Measurements from ENCODE around the gene SLC9B2.
"Not testable (repeated sequence)": the region's sequence is repeated elsewhere in the genome, so short reads cannot be mapped to it uniquely, and the experiment has no call there.

Gene SLC9B2

DNA sequence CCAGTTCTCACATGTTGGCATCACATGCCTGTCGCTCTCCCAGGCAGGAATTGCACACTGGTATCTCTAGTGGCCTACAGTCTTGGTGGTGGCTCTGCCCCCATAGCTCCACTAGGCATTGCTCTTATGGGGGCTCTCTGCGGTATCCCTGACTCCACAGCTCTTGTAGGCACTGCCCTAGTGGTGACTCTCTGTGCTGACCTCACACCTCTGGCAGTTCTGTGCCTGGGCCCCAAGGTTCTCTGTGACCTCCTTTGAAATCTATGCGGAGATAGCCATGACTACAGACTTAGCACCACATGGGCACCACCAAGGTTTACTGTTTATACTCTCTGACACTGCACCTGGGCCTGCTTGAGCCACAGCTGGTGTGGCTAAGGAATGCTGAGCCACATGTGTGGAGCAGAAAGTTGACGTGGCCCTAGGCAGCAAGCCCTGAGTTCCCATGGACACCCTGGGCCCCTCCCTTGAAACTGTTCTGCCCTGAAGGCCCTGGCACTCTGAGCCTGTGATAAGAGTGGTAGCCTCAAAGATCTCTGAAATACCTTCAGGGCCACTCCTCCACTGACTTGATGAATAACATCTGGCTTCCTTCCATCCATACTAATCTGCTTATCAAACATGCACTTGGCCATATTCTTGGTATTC, 65.1 kb downstream of the SLC9B2 start:
- DNase-seq (ENCODE audit: low read depth) = no peak

DNA sequence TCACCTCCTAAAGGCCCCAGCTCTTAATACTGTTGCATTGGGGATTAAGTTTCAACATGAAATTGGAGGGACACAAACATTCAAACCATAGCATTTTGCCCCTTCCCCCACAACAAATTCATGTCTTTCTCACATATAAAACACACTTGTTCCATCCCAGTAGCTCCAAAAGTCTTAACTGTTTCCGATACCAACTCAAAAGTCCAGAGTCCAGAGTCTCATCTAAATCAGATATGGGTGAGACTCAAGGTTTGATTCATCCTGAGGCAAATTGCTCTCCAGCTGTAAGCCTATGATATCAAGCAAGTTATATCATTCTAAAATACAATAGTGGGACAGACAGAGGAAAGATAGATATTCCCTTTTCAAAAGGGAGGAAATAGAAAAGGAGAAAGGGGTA, 65.8 kb downstream of the SLC9B2 start:
- no peak for DNase-seq (ENCODE audit: low read depth)
- H3K4me3 ChIP-seq (ENCODE audit: low read depth, low read length) = no peak overlapping the region
- TF ChIP-seq MYC (IDR thresholded peaks at IDR 0.05; ENCODE audit: low read depth, low read length) (no peak), POLR2A (IDR thresholded peaks at IDR 0.05; ENCODE audit: extremely low read depth, insufficient read length) (no peak), MAX (IDR thresholded peaks at IDR 0.05; ENCODE audit: low read depth, low read length) (no peak)
- TF ChIP-seq, protein P1, sequence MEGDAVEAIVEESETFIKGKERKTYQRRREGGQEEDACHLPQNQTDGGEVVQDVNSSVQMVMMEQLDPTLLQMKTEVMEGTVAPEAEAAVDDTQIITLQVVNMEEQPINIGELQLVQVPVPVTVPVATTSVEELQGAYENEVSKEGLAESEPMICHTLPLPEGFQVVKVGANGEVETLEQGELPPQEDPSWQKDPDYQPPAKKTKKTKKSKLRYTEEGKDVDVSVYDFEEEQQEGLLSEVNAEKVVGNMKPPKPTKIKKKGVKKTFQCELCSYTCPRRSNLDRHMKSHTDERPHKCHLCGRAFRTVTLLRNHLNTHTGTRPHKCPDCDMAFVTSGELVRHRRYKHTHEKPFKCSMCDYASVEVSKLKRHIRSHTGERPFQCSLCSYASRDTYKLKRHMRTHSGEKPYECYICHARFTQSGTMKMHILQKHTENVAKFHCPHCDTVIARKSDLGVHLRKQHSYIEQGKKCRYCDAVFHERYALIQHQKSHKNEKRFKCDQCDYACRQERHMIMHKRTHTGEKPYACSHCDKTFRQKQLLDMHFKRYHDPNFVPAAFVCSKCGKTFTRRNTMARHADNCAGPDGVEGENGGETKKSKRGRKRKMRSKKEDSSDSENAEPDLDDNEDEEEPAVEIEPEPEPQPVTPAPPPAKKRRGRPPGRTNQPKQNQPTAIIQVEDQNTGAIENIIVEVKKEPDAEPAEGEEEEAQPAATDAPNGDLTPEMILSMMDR (IDR thresholded peaks at IDR 0.05; ENCODE audit: low read depth, low read length) = no peak

More for the DNA sequence above, 65.1 kb downstream of the SLC9B2 start:
- TF ChIP-seq MYC (IDR thresholded peaks at IDR 0.05; ENCODE audit: low read depth, low read length) = no peak
- TF ChIP-seq, protein P1 (IDR thresholded peaks at IDR 0.05; ENCODE audit: low read depth, low read length) = no peak
- no peak for TF ChIP-seq POLR2A (IDR thresholded peaks at IDR 0.05; ENCODE audit: extremely low read depth, insufficient read length)
- TF ChIP-seq MAX (IDR thresholded peaks at IDR 0.05; ENCODE audit: low read depth, low read length) = no peak
- no peak overlapping the region for H3K4me3 ChIP-seq (ENCODE audit: low read depth, low read length)

GRCh38 chr4:103008875-103009729, 67.5 kb downstream of the SLC9B2 start:
- H3K4me3 ChIP-seq (ENCODE audit: low read depth, low read length) = no peak overlapping the region
- TF ChIP-seq, protein P1 (IDR thresholded peaks at IDR 0.05; ENCODE audit: low read depth, low read length) = peak; percentile 41
- TF ChIP-seq MAX (IDR thresholded peaks at IDR 0.05; ENCODE audit: low read depth, low read length) = no peak
- DNase-seq (ENCODE audit: low read depth) = peak; percentile 80

DNA sequence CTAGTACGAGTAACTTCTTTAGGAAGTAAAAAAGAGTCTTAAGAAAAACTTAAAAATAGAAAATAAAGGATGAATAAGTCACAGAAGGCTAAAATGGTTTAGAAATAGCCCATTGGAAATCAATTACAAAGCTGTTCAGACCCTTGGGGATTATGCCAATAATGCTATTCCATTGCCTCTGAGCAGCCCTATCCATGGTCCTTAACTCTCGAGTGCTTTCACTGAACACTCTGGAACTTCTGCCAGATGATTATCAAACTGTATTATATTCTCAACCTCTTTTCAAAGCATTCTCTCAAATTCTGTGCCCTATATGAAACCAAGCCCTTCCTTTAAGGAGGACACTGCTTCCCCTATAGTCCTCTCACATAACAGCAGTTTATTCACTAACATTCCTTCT, 74.0 kb downstream of the SLC9B2 start:
- no peak for DNase-seq (ENCODE audit: low read depth)
- no peak overlapping the region for H3K4me3 ChIP-seq (ENCODE audit: low read depth, low read length)
- no peak for TF ChIP-seq MAX (IDR thresholded peaks at IDR 0.05; ENCODE audit: low read depth, low read length)
- TF ChIP-seq POLR2A (IDR thresholded peaks at IDR 0.05; ENCODE audit: extremely low read depth, insufficient read length) = no peak
- TF ChIP-seq MYC (IDR thresholded peaks at IDR 0.05; ENCODE audit: low read depth, low read length) = no peak
- TF ChIP-seq, protein P1 (IDR thresholded peaks at IDR 0.05; ENCODE audit: low read depth, low read length) = no peak

DNA sequence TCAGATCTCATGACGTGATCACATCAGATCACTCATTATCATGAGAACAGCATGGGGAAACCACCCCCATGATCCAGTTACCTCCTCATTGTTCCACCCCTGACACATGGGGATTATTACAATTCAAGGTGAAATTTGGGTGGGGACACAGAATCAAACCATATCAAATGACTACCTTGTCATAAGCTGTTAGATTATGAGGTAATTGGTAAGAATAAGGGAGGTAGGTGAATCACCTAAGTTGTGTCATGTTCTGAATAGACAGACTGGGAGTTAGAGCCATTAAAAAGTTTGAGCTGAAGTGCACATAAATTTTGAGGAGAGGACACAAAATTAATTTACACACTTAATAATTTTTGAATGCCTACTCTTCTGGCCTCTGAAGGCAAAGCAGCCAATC, 81.8 kb downstream of the SLC9B2 start:
- TF ChIP-seq POLR2A (IDR thresholded peaks at IDR 0.05; ENCODE audit: extremely low read depth, insufficient read length) (no peak), MYC (IDR thresholded peaks at IDR 0.05; ENCODE audit: low read depth, low read length) (no peak), MAX (IDR thresholded peaks at IDR 0.05; ENCODE audit: low read depth, low read length) (no peak)
- TF ChIP-seq, protein P1 (IDR thresholded peaks at IDR 0.05; ENCODE audit: low read depth, low read length) = no peak
- no peak for DNase-seq (ENCODE audit: low read depth)
- no peak overlapping the region for H3K4me3 ChIP-seq (ENCODE audit: low read depth, low read length)

DNA sequence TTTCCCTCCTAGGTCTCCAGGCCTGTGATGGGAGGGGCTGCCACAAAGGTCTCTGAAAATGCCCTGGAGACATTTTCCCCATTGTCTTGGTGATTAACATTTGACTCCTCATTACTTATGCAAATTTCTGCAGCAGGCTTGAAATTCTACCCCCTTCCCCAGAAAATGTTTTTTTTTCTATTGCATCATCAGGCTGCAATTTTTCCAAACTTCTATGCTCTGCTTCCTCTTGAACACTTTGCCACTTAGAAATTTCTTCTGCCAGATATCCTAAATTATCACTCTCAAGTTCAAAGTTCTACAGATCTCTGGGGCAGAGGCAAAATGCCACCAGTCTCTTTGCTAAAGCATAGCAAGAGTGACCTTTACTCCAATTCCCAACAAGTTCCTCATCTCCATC, 82.6 kb downstream of the SLC9B2 start:
- not testable (repeated sequence) for H3K4me3 ChIP-seq (ENCODE audit: low read depth, low read length); DNase-seq (ENCODE audit: low read depth)
